HG02571 (cell line): ENCODE data around the gene SERTAD1.
"Not testable (repeated sequence)": the region's sequence is repeated elsewhere in the genome, so short reads cannot be mapped to it uniquely, and the experiment has no call there.

Experiments
- ATAC-seq: cut with Tn5 transposase; IDR thresholded peaks from one replicate; pipeline ENCODE4 v1.9.1; 2021; ENCODE audit warnings: mild to moderate bottlenecking, moderate library complexity; ENCODE audit not compliant: unreplicated experiment

The SERTAD1 gene

GRCh38 chr19:40452016-40452415, 26.2 kb upstream of the SERTAD1 start:
- ATAC-seq, result no peak

- ATAC-seq, result no peak
These were observed 24.9 kb upstream of the SERTAD1 start for GRCh38 chr19:40450664-40451063.

- ATAC-seq, result no peak
These were observed 23.7 kb upstream of the SERTAD1 start for GRCh38 chr19:40449506-40449905.

- ATAC-seq, result no peak
These were observed 20.5 kb upstream of the SERTAD1 start for GRCh38 chr19:40446263-40446784.

GRCh38 chr19:40445780-40446262, 20.0 kb upstream of the SERTAD1 start:
- no peak for ATAC-seq

- ATAC-seq, result no peak
These were observed 19.1 kb upstream of the SERTAD1 start for GRCh38 chr19:40444825-40445312.

GRCh38 chr19:40444000-40444824, 18.4 kb upstream of the SERTAD1 start, which contains the start of gene SERTAD3:
Gene SERTAD3 (minus strand): TSS chr19:40444335. CDS start chr19:40442080, 2,255 bp downstream.
- ATAC-seq, result peak; percentile 62

- peak; percentile 58 for ATAC-seq
These were observed 17.6 kb upstream of the SERTAD1 start for GRCh38 chr19:40443131-40443999.

GRCh38 chr19:40442328-40443130, 16.7 kb upstream of the SERTAD1 start:
- ATAC-seq, result no peak

- ATAC-seq, result no peak
These were observed 16.0 kb upstream of the SERTAD1 start for GRCh38 chr19:40441719-40442253.

GRCh38 chr19:40438284-40438683, 12.5 kb upstream of the SERTAD1 start:
- ATAC-seq, result no peak

GRCh38 chr19:40433391-40434216, 7.8 kb upstream of the SERTAD1 start:
- ATAC-seq, result peak; percentile 61

GRCh38 chr19:40432760-40433159, 7.0 kb upstream of the SERTAD1 start:
- ATAC-seq, result not testable (repeated sequence)

GRCh38 chr19:40431698-40432097, 5.9 kb upstream of the SERTAD1 start:
- no peak for ATAC-seq

- not testable (repeated sequence) for ATAC-seq
These were observed 4.5 kb upstream of the SERTAD1 start for GRCh38 chr19:40430242-40430641.

GRCh38 chr19:40428197-40428596, 2.4 kb upstream of the SERTAD1 start:
- ATAC-seq, result not testable (repeated sequence)

GRCh38 chr19:40424637-40425449, 949 bp downstream of the SERTAD1 start:
- no peak for ATAC-seq

- ATAC-seq, result no peak
These were observed 1.9 kb downstream of the SERTAD1 start for GRCh38 chr19:40423938-40424337.
